DND-41 (cell line): ENCODE results near the gene SIRT5.

ENCODE experiments used
- ATAC-seq: fragments of 200-7000 bp; cut with Tn5 transposase; 3 replicates; pipeline ENCODE4 v1.9.1; 2021; ENCODE audit warnings: low read depth; ENCODE audit not compliant: insufficient read depth
- DNase-seq: peaks from one replicate; pipeline ENCODE4 v3.0.0-alpha.2; 2020
- H2AFZ ChIP-seq: 2 replicates; pipeline ENCODE4 v1.6.0; 2012; ENCODE audit warnings: low read depth, low read length
- H3K27ac ChIP-seq: 2 replicates; pipeline ENCODE4 v1.5.1; 2012; ENCODE audit warnings: low read length, inconsistent platforms
- H3K27me3 ChIP-seq: fragments of 200-600 bp; sonication (generic); 2 replicates; pipeline ENCODE4 v1.6.0; 2012; ENCODE audit warnings: low read length, mild to moderate bottlenecking, inconsistent platforms; ENCODE audit not compliant: insufficient read depth, poor library complexity
- H3K36me3 ChIP-seq: 2 replicates; pipeline ENCODE4 v1.5.1; 2012; ENCODE audit warnings: low read length, inconsistent platforms; ENCODE audit not compliant: insufficient read depth
- H3K4me1 ChIP-seq: 2 replicates; pipeline ENCODE4 v1.5.1; 2012; ENCODE audit warnings: mild to moderate bottlenecking, low read length; ENCODE audit not compliant: insufficient read depth
- H3K4me2 ChIP-seq: 2 replicates; pipeline ENCODE4 v1.6.0; 2012; ENCODE audit warnings: mild to moderate bottlenecking, moderate library complexity, low read length, inconsistent platforms; ENCODE audit not compliant: insufficient read depth
- H3K4me3 ChIP-seq, 2 experiments: fragments of 200-600 bp in 1 of 2; shearing (Covaris generic) in 1 of 2; 2 replicates each; pipeline ENCODE4 v1.5.1; 2012 to 2016; ENCODE audit warnings: inconsistent platforms in 2 of 2, low read length in 2 of 2, mild to moderate bottlenecking in 2 of 2, low read depth in 1 of 2, moderate library complexity in 1 of 2
- H3K79me2 ChIP-seq: 2 replicates; pipeline ENCODE4 v1.6.0; 2012; ENCODE audit warnings: low read length, inconsistent platforms; ENCODE audit not compliant: insufficient read depth
- H3K9ac ChIP-seq: 2 replicates; pipeline ENCODE4 v1.6.0; 2012; ENCODE audit warnings: low read depth, mild to moderate bottlenecking, inconsistent platforms, low read length, moderate library complexity
- H3K9me3 ChIP-seq: 2 replicates; pipeline ENCODE4 v1.5.1; 2012; ENCODE audit warnings: low read length, moderate library complexity, mild to moderate bottlenecking, inconsistent platforms; ENCODE audit not compliant: insufficient read depth, severe bottlenecking
- H4K20me1 ChIP-seq: 2 replicates; pipeline ENCODE4 v1.6.0; 2012; ENCODE audit warnings: low read length; ENCODE audit not compliant: insufficient read depth
- EZH2 ChIP-seq: IDR thresholded peaks from 3 replicates; pipeline ENCODE4 v1.6.1; 2012; ENCODE audit warnings: borderline replicate concordance, low read depth, mild to moderate bottlenecking, moderate library complexity, low read length, inconsistent platforms; ENCODE audit not compliant: severe bottlenecking
- TF ChIP-seq, protein P1 (sequence below): IDR thresholded peaks from 2 replicates; pipeline ENCODE4 v1.5.1; 2012; ENCODE audit warnings: borderline replicate concordance, low read length, moderate library complexity, mild to moderate bottlenecking; ENCODE audit not compliant: poor library complexity, severe bottlenecking; ENCODE audit errors: extremely low read depth

Gene SIRT5

DNA sequence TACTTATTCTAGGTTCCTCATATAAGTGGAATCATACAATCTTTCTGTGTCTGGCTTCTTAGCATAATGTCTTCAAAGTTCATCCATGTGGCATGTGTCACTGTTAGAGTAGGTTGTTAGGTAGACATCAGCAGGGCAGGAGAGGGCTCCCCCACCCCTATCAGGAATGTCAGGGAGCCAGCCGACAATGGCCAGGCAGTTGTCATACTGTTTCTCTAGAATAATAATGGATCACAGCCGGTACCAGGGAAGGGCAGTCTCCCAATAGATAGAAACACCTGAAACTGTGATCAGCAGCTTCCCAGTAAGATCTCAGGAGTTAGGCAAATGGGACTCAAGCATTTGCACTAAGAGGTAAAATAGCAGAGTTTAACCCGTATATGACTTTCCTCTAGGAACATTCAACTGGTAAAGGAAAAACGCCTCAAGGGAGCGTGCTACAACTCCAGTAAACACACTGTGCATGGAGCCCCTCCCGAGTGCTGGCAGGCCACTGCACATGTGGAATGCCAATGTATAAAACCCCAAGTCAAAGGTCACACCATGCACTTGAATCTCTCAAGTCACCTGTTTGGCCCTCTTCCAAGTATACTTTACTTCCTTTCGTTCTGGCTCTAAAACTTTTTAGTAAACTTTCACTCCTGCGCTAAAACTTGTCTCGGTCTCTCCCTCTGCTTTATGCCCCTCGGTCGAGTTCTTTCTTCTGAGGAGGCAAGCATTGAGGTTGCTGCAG lies 29.8 kb upstream of the SIRT5 start:
- Histone ChIP-seq H3K9me3 (no peaks in the 10 kb centered on the region), H3K27ac (no peak overlapping the region), H4K20me1 (no peaks in the 10 kb centered on the region), H3K4me2 (no peak overlapping the region), H3K36me3 (no peaks in the 10 kb centered on the region), H3K79me2 (no peaks in the 10 kb centered on the region), H3K9ac (no peak overlapping the region), H3K27me3 (no peaks in the 10 kb centered on the region), H2AFZ (no peak overlapping the region), H3K4me1 (no peaks in the 10 kb centered on the region), H3K4me3 (no peak overlapping the region)
- no peak for DNase-seq
- TF ChIP-seq EZH2, result no peak
- TF ChIP-seq, protein P1, sequence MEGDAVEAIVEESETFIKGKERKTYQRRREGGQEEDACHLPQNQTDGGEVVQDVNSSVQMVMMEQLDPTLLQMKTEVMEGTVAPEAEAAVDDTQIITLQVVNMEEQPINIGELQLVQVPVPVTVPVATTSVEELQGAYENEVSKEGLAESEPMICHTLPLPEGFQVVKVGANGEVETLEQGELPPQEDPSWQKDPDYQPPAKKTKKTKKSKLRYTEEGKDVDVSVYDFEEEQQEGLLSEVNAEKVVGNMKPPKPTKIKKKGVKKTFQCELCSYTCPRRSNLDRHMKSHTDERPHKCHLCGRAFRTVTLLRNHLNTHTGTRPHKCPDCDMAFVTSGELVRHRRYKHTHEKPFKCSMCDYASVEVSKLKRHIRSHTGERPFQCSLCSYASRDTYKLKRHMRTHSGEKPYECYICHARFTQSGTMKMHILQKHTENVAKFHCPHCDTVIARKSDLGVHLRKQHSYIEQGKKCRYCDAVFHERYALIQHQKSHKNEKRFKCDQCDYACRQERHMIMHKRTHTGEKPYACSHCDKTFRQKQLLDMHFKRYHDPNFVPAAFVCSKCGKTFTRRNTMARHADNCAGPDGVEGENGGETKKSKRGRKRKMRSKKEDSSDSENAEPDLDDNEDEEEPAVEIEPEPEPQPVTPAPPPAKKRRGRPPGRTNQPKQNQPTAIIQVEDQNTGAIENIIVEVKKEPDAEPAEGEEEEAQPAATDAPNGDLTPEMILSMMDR, result no peak
- no peak for ATAC-seq

DNA sequence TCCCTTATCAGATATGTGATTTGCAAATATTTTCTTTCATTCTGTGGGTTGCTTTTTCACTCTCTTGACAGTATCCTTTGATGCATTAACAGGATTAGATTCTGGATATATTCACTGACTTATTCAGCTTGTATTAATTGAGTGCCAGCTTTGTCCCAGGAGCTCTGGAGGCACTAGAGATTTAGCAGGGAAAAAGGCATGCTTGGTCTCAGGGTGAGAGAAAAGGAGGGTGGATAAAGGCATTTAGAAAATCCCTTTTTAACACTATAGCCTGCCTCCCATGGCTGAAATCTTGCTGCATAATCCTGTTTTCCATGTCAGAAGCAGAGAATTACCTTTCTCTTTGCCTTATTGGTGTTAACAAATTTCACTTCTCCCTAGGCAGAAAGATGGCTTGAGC lies 28.5 kb upstream of the SIRT5 start:
- Histone ChIP-seq H3K4me2 (no peak overlapping the region), H3K27ac (no peak overlapping the region), H3K4me1 (no peaks in the 10 kb centered on the region), H4K20me1 (no peaks in the 10 kb centered on the region), H3K36me3 (no peaks in the 10 kb centered on the region), H3K79me2 (no peaks in the 10 kb centered on the region), H3K9ac (no peak overlapping the region), H3K4me3 (no peak overlapping the region), H2AFZ (no peak overlapping the region), H3K27me3 (no peaks in the 10 kb centered on the region), H3K9me3 (no peaks in the 10 kb centered on the region)
- TF ChIP-seq, protein P1, result no peak
- no peak for TF ChIP-seq EZH2
- DNase-seq (no peak), ATAC-seq (no peak)

DNA sequence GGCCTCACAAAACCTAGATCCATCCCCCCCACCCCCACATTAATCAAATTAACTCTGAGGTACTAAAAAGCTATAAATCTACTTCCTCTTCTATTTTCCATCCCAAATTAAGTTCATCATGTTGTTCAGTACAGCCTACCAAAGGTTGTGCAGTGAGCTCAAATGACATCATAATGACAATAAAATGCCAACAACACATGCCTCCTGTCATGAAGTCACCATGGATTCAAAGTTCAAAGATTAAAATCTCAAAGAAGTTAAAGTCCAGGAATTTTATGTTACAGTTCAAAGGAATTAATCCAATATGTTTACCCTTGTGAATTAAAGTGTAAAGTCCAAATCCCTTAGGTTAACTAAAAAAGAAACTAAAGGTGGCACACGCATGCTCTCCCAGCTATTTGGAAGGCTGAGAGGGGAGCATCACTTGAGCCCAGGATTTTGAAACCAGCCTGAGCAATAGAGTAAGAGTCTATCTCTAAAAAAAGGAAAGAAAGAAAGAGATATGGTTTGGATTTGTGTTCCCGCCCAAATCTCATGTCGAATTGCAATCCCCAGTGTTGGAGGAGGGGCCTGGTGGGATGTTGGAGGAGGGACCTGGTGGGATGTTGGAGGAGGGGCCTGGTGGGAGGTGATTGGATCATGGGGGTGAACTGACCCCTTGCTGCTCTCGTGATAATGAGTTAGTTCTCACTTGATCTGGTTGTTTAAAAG lies 25.7 kb upstream of the SIRT5 start:
- H3K79me2 ChIP-seq, result no peaks in the 10 kb centered on the region
- H3K9me3 ChIP-seq, result no peaks in the 10 kb centered on the region
- H3K4me3 ChIP-seq, result no peak overlapping the region
- no peaks in the 10 kb centered on the region for H3K27me3 ChIP-seq
- H3K9ac ChIP-seq, result no peak overlapping the region
- no peaks in the 10 kb centered on the region for H4K20me1 ChIP-seq
- TF ChIP-seq EZH2, result no peak
- TF ChIP-seq, protein P1, result no peak
- no peaks in the 10 kb centered on the region for H3K36me3 ChIP-seq
- H2AFZ ChIP-seq, result no peak overlapping the region
- no peak for ATAC-seq
- no peak overlapping the region for H3K4me2 ChIP-seq
- no peak for DNase-seq
- no peaks in the 10 kb centered on the region for H3K4me1 ChIP-seq
- no peak overlapping the region for H3K27ac ChIP-seq
